NCI-H146 treated with DMSO at 0.1 percent for 48 hours (cell line): ENCODE measurements around the gene C1orf87.

Experiments used
- DNase-seq: peaks from one replicate; lab custom pipeline; 2025; ENCODE audit not compliant: unreplicated experiment; lab: John Stamatoyannopoulos, UW

Gene C1orf87, protein sequence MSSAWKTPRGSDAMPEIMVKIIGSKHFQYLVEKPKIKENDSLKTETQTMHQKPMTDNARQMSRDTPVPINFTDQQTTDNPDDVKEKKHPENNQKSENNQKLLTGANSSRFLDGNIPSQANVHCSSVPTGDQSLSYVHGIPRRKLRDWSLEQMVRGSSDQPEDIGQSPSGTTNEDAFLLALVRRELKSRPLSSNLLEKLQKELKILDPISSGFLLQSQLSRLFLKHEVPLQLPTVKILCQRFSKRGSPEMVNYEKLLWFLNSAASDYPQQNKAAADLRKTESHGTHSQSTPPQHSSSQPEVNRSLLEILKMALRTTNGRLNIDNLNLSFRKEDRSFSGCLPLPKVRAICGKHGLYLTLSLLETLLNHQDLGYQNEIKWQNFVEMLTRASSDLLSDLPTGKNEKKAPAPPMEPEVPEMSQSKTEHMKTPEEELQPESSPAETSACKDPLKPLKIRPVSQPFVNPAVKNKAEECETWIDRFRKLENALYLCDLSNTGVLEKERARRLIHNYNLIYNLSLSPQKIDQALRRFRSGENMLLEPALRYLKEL

DNA sequence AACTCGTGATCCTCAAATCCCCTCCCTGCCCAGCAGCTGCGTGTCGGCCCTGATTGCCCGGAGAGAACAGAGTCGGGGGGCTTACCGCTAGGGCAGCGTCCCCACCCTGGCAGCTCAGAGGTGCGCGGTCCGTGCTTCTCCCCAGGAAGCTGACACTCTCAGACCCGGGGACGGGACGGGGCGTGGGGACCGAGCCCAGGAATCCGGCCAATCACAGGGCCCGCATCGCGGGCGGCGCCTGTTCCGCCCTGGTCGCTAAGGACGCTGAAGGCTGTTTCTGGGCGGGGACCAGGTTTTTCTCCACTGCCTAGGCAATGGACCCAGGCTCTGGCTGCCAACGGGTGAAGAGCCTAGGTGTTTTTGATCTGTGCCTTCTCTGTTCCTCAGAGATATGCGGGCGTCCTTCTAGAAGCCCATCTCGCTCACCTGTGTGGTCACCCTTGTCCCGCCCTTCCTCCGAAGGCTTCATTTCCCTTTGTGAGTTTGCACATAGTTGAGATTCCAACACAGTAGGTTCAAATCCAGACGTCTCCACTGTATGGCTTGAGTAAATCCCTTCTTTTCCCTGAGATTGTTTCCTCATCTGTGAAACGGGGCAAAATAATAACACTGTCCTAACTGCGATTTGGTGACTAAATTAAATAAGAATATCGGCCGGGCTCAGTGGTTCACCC is at the start of gene C1orf87:
Gene C1orf87, minus strand, starts transcription at position 166 of the 674 bp plus-strand sequence. CDS start 1,127 bp downstream, outside the sequence.
- no peak for DNase-seq

DNA sequence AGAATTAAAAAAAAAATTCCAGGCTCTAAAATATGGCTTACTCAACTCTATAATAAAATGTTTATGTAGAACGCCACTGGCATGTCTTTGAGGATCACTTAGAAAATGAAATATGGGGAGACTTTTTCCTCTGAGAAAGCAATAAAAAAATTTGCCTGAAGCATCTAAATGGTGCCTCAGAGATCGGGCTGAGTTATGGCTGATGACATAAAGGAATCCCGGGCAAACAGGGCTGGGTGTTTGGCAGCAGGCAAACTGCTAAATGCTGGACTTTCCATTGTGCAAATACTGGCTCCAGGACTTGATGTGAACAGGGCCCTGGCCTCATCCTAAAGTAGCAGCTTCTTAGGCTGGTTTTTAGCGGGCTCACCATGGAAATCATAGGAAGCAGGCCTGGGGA is 44.5 kb upstream of the C1orf87 start:
- DNase-seq, result no peak

DNA sequence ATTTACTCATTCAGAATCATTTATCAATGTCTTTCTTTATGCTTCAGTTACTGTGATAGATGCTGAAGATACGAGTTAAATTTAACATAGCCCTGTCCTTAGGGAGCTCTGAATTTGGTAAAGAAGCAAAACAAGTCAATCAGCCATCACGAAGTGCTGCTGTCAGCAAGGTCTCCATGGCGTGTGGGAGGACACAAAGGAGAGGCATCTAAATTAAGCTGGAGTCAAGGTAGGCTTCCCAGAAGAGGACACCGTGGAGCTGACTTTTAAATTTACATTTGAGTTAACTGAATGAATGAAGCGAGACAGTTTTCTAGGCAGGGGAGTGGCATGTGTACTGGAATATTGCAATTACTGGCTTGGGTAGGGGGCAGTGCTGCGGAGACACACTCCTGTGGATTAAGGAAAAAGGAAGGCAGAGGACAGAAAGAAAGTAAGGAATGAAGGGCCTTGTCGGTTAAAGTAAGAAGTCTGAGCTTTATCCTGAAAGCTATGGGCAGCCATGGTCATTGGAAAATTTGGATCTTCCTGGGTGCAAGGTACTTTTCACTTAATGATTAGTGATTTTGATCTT is 41.3 kb upstream of the C1orf87 start:
- DNase-seq, result no peak

DNA sequence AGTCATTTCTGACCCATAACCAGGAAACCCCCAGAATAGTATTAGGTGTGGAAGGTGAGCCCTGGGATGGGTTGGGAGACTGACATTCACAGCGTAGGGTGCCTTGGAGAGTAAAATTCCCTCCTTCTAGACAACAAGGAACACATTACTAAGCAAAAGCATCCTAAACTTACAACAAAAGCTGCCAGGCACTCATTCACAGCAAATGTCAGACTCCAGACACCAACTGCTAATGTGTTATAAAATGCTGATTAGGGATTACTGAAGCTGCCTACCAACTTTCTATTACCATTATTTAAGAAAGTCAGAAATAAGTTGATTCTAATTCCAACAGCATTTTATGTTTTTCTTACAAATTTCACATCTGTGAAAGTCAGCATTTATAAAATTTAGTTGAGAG is 40.0 kb upstream of the C1orf87 start:
- DNase-seq, result no peak

DNA sequence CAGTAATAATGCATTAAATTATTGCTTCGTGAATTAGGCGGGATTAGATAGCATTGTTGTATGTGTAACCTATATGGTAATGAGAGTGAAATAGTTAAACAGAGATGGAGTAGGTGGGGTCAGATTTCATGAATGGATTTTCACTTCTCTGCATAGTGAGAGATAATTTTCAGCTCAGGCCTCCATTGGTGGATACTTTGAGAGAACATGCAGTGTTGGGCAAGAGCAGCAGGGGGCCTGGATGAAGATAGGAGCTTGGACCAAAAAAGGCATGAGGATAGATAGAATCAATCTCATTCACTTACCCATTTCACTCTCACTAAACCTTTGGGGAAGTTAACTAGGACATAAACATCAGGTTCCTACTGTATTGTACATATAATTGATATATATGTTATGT is 39.5 kb upstream of the C1orf87 start:
- no peak for DNase-seq

DNA sequence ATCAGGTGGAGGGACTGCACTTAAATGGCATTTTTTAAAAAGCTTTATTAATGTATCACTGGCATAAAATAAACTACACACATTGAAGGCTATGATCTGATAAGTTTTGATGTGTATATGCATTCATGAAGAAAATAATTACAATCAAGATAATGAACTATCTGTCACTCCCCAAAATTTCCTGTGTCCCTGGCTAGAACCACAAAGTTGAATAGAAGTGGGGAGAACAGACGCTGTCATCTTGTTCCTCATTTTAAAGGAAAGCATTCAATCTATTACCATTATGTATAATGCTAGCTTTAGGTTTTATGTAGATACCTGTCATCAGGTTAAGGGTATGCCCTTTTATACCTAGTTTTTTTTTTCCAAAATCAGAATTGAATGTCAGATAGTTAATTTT is 38.1 kb upstream of the C1orf87 start:
- no peak for DNase-seq

DNA sequence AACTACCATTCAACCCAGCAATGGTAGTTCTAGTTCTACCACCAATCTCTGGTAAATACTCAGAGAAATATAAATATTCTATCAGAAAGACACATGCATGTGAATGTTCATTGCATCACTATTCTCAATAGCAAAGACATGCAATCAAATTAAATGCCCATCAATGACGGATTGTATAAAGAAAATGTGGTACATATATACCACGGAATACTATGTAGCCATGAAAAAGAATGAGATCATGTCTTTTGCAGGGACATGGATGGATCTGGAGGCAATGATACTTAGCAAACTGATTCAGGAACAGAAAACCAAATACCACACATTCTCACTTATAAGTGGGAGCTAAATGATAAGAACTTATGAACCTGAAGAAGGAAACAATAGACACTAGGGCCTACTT is 37.5 kb upstream of the C1orf87 start:
- no peak for DNase-seq

DNA sequence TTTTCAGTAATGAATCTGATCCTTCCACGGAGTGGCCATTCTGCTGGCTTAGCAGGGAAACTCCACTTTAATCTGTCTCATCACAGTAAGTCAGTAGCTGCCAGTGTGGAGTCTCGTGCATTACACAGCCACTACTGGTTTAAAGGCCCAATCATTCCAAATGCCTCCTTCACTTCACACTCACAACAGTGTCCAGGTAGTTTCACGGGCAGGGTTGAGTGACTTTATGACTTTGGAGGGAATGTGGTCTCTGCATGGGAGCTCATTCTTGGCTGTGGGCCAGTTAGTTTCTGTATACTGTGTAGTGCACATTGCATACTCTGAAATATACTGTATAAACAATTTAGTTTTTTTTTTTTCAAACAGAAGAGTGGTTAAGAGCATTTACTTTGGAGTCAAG is 34.6 kb upstream of the C1orf87 start:
- no peak for DNase-seq

DNA sequence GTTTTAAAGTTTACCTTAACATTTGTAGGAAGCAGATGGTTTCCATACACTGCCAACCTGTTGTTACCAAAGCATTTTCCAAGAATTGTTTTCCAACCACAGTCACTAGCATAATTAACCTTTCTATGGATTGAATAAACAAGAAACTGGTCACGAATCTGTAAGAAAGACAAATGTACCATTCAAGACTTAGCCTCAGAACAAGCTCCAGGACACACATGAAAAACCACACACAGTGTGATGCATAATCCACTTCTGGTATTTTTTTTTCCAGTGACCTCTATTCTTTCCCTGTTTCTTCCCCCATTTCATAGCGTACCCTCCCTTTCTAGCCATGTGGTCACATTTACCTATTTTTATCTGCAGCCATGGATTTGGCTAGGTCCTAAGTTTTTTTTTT is 29.6 kb upstream of the C1orf87 start:
- no peak for DNase-seq

DNA sequence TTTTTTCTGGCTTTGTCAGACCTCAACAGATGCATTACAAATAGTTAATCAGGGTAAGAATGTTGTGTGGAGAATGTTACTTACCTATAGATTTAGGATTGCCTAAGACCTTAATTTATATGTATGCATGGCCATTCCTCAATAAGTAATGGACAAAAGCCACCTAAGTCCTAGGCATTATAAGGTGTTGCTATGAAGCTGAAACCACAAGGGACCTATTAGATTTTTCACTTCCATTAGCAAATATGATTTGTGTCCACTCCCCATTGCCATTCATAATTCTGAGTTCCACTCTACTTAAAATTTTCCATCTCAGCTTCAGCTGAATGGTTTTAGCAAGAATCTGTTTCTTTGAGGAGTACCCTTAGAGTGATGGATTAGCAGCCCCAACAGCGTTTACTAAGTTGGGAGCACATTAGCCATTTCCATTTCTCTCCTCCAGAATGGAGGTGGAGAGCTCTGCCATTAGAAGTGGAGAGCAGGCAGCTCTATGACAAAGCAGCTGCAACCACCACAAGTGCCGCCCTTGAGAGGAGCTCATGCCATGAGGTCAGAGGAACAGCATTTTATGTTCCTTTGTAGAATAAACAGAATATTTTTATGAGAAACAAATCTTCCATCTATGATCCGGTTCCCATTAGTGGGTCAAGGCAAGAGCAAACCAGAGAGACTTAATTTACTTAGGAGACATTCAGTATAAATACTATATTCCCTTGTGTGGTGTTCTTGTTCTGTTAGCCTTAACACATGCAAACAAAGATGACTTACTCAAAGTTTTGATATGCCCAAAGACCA is 28.9 kb upstream of the C1orf87 start:
- DNase-seq, result no peak

DNA sequence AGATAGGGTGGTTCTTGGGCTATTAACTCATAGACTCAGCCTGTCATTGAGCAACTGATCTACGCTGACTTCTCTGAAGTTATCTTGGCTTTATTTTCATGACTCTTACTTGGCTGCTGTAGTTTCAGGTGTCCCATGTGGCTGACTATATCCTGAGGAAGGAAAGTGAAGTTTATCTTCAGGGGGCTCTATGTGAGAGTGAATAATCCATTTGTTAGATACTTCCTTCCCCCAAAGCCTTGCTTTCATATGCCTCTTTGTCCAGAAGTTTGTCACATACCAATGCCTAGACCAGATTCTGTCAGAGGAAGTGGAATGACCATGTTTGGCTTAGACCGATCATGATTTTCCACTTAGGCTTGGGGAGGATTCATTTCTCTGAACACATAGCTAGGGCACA is 27.9 kb upstream of the C1orf87 start:
- DNase-seq, result no peak

DNA sequence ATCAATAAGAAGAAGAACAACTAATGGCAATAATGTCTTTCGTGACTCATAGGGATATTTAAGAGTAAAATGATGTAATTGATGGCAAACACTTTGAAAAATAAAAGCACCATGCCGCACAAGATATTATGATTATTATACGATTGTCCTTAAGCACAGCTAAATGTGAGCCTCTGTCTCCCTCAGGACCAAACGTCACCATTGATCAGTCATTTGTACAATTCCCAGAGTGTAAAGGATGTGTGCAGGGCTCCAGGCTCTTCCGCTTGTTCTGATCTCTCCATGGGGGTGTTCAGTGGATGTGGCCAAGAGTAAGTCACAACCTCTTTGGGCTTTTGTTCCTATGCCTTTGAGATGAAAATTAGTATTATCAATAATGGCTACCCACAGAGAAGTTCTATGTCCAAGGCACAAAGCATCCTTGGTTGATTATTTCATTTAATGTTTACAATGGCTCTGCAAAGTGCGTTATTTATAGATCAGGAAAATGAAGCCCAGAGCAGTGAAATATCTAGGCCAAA is 17.7 kb upstream of the C1orf87 start:
- peak; percentile 99 for DNase-seq

DNA sequence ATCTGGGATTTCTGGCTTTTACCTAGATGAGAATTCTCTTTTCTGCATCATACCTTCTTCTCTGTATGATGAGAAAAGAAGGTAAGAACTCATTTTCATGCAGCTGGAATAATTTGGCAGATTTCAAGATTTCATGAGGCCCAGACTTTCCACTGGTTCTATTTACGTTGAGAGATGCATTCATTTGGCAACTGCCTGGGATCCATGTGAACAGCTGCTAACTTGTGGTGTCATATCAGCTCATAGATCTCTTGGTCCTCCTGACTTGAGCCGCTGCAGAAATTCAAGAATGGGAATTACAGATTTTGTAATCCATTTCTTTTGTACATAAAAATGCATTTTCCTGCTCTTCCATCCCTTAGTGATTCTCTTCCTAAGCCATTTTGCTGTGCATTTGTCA is 17.1 kb upstream of the C1orf87 start:
- peak; percentile 79 for DNase-seq

DNA sequence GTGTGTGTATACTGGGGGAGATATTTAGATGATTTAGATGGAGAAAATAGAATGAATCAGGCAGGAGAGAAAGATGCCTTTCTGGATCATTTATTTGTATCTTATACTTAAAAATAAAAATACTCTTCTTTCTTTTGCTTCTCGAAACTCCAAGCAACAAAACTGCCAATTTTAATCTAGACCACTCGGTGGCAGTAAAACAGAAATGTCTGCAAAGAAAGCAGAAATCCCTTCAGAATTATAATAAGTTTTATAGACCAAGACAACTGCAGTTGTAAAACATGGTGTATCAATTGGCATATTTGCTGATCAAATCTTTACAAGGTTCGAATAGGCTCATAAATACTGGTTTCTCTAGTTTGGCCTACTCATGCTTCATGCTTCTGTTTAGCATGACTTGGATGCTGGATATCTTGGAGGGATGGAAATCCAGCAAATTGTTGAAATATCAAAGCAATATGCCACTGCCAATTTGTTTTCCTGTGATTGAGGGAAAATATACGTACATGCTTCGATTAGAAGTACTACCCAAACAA is 15.1 kb upstream of the C1orf87 start:
- DNase-seq, result peak; percentile 15

DNA sequence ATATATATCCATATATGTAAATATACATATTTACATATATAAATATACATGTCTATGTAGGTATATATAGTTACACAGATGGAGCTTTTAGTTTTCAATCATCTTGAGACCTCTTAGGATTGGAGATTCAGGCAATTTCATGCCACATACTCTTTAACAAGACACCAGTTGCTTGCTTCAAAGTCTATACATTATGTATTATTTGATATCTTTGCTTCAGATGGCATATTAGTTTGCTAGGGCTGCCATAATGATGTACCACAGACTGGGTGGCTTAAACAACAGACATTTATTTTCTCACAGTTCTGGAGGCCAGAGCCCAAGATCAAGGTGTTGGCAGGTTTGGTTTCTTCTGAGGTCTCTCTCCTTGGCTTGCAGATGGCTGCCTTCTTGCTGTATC is 14.1 kb upstream of the C1orf87 start:
- no peak for DNase-seq

DNA sequence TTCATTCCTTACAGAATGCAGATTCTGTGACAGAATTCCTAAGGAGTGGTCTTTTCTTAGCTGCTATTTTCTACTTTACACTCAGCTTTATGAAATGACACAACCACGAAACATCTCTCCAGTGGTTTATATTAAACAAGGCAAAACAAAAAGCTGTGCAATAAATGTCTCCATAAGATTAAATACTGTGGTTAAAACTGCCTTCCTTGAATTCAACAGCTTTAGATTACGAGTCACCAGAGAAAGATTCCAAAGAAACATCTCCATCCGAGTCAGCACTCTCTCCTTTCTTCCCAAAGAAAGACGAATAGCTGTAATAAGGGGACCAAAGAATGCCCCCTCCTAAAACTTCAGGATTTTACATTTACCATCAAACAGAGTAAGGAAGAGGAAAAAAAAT is 4.6 kb upstream of the C1orf87 start:
- DNase-seq, result no peak

DNA sequence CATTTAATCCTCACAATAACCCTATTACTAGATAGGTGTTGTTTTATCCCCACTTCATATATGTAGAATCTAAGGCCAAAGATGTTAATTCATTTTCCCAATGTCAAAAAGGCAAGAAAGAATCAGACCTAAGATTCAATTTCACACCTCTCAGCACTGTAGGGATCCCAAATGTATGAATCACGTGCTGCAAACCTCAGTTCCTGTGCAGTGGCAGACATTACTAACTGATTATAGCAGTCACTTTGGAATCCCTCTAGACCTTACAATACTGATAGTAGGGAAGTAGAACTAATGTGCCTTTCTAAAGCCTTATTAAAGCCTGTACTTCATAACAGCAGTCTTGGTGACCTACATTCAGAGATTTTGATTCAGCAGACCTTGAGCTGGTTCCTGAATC is 2.3 kb downstream of the C1orf87 start:
- no peak for DNase-seq

DNA sequence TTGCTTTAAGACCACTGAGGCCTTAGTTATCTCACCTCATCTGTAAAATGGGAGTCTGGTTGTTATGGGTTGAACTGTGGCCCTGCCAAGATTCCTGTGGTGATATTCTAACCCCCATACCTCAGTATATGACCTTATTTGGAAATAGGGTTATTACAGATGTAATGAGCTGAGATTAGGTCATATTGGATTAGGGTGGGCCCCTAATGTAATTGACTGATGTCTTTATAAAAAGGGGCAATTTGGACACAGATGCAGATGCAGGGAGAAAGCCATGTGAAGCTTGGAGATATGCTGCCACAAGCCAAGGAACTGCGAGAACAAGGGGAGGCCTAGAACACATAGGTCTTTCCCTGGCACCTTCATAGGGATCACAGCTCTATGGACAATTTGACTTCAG is 3.9 kb downstream of the C1orf87 start:
- DNase-seq, result no peak

DNA sequence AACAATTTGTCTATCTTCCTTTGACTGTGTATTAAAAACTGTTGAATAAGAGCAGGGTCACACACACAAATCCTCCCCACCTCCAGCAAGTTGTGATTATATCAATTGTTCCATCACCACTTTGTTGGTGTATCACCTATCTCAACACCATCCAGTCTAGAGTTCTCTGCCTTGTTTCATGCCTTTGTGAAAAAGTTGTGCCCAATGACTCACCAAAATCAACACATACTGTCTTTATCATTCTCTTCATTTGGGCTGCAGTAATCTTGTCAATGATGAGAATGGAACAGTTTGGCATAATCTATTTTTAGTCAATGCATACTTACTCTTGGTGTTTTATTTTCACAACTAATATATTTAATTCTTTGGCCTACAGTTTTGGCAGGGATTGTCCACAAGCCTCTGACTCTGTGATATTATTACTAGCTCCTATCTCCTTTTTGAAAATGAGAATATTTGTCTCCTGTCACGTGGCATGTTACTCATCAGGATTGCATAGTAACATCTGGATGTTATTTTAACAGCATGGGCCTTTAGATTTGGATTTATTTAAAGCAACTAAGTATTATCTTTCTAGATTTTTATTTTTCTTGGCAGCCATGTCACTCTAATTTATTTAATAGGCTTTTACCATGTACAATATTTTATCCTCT is 5.1 kb downstream of the C1orf87 start:
- no peak for DNase-seq

DNA sequence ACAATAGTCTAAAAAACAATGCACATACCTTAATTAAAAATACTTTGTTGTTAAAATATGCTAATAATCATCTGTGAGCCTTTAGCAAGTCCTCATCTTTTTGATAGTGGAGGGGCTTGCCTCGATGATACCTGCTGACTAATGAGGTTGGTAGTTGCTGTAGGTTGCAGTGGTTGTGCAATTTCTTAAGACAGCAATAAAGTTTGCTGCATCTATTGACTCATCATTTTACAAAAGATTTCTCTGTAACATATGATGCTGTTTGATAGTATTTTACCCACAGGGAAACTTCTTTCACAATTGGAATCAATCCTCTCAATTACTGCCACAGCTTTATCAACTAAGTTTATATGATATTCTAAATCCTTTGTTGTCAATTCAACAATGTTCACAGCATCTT is 7.6 kb downstream of the C1orf87 start:
- DNase-seq, result no peak
